GM23338 (cell line): ENCODE data around the gene CEBPE.

Source experiments
- EZH2 ChIP-seq: fragments of 200-600 bp; sonication (generic); IDR thresholded peaks from one replicate; pipeline ENCODE4 v1.8.0; 2017; ENCODE audit warnings: antibody characterized with exemption, mild to moderate bottlenecking, low read depth; ENCODE audit not compliant: unreplicated experiment
- EZH2phosphoT487 ChIP-seq: fragments of 200-600 bp; sonication (generic); IDR thresholded peaks from one replicate; pipeline ENCODE4 v1.8.1; 2018; ENCODE audit warnings: antibody characterized with exemption; ENCODE audit not compliant: unreplicated experiment
- ZNF114 ChIP-seq: fragments of 250-450 bp; sonication (Bioruptor Pico); IDR thresholded peaks from 2 replicates; pipeline ENCODE4 v1.5.0; 2020; ENCODE audit warnings: mild to moderate bottlenecking, moderate library complexity
- TF ChIP-seq, protein P1 (sequence below), 2 experiments: fragments of 200-600 bp in 1 of 2; sonication (generic) in 1 of 2; conservative IDR thresholded peaks; 2 replicates each; pipeline versions ENCODE4 v1.5.1 to v1.6.1; 2016 to 2017; ENCODE audit warnings: antibody characterized with exemption in 2 of 2, low read depth in 2 of 2, mild to moderate bottlenecking in 2 of 2, moderate library complexity in 1 of 2
- TF ChIP-seq, protein P2 (sequence below): IDR thresholded peaks from one replicate; pipeline ENCODE4 v1.6.1; 2018; ENCODE audit warnings: antibody characterized with exemption; ENCODE audit not compliant: unreplicated experiment

DNA sequence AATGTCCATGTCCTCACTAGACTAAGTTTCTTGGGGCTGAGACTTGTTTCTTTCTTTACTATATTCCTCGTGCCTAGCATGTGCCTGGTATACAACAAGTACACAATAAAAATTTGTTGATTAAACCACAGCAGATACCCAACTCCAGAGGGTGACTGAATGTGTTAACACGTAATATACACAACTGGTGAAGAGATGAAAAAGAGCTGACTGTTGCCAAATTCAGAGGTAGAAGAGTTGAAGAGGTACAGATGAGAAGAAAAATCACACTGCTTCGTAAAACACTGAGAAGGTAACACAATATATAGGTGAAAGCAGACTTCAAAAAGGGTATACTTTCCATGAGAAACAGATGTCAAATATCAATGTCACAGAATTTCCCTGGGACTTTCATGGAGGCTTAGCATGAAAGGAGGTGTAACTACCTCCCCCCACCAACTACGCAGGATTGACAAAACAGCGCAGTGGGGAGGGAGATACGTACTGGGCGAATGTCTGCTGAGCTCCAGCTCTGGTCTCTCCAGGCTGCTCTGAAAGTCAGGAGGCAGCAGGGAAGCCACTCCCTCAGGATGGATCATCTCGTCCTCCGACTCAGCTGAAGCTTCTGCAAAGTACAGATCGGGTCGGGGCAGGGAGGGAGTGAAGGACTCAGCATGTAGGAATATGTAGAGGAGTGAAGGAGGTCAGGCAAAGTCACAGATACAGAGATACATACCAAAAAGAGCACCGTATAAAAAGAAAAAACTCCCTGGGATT, 29.4 kb downstream of the CEBPE start:
- TF ChIP-seq, protein P1, sequence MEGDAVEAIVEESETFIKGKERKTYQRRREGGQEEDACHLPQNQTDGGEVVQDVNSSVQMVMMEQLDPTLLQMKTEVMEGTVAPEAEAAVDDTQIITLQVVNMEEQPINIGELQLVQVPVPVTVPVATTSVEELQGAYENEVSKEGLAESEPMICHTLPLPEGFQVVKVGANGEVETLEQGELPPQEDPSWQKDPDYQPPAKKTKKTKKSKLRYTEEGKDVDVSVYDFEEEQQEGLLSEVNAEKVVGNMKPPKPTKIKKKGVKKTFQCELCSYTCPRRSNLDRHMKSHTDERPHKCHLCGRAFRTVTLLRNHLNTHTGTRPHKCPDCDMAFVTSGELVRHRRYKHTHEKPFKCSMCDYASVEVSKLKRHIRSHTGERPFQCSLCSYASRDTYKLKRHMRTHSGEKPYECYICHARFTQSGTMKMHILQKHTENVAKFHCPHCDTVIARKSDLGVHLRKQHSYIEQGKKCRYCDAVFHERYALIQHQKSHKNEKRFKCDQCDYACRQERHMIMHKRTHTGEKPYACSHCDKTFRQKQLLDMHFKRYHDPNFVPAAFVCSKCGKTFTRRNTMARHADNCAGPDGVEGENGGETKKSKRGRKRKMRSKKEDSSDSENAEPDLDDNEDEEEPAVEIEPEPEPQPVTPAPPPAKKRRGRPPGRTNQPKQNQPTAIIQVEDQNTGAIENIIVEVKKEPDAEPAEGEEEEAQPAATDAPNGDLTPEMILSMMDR (conservative IDR thresholded peaks at IDR 0.05; ENCODE audit: low read depth in 2 of 2): no peak
- no peak for TF ChIP-seq EZH2
- no peak for TF ChIP-seq EZH2phosphoT487
- TF ChIP-seq, protein P2, sequence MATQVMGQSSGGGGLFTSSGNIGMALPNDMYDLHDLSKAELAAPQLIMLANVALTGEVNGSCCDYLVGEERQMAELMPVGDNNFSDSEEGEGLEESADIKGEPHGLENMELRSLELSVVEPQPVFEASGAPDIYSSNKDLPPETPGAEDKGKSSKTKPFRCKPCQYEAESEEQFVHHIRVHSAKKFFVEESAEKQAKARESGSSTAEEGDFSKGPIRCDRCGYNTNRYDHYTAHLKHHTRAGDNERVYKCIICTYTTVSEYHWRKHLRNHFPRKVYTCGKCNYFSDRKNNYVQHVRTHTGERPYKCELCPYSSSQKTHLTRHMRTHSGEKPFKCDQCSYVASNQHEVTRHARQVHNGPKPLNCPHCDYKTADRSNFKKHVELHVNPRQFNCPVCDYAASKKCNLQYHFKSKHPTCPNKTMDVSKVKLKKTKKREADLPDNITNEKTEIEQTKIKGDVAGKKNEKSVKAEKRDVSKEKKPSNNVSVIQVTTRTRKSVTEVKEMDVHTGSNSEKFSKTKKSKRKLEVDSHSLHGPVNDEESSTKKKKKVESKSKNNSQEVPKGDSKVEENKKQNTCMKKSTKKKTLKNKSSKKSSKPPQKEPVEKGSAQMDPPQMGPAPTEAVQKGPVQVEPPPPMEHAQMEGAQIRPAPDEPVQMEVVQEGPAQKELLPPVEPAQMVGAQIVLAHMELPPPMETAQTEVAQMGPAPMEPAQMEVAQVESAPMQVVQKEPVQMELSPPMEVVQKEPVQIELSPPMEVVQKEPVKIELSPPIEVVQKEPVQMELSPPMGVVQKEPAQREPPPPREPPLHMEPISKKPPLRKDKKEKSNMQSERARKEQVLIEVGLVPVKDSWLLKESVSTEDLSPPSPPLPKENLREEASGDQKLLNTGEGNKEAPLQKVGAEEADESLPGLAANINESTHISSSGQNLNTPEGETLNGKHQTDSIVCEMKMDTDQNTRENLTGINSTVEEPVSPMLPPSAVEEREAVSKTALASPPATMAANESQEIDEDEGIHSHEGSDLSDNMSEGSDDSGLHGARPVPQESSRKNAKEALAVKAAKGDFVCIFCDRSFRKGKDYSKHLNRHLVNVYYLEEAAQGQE: no peak
- no peak for TF ChIP-seq ZNF114 (CRISPR knock-in tag)
